SU-DHL-6 (cell line): Measurements from ENCODE around the gene DACH1.

ENCODE experiments used
- EZH2phosphoT487 ChIP-seq: fragments of 200-600 bp; sonication (generic), shearing (Covaris generic); conservative IDR thresholded peaks from 2 replicates; pipeline ENCODE4 v1.6.1; 2018; ENCODE audit warnings: mild to moderate bottlenecking, antibody characterized with exemption, low read length, moderate library complexity, mixed read lengths
- TF ChIP-seq, protein P1 (sequence below): fragments of 200-600 bp; sonication (generic); IDR thresholded peaks from one replicate; pipeline ENCODE4 v1.5.1; 2017; ENCODE audit warnings: antibody characterized with exemption, mild to moderate bottlenecking, low read length, moderate library complexity; ENCODE audit not compliant: insufficient read depth, poor library complexity, severe bottlenecking

DNA sequence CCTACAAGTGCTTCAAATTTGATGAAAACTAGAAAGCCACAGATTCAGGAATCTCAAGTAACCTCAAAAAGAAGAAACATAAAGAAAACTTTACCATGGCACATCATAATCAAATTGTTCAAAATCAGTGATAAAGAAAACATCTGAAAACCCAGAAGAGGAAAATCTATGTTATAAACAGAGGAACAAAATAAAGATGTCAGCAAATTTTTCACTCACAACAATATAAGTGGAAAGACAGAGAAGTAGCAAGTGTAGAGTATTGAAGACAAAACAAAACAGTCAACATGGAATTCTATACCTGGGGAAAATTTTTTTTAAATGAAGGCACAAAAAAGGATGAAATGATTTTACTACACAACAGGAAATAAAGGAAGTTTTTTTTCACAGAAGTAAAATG, 470.9 kb downstream of the DACH1 start:
- TF ChIP-seq, protein P1, sequence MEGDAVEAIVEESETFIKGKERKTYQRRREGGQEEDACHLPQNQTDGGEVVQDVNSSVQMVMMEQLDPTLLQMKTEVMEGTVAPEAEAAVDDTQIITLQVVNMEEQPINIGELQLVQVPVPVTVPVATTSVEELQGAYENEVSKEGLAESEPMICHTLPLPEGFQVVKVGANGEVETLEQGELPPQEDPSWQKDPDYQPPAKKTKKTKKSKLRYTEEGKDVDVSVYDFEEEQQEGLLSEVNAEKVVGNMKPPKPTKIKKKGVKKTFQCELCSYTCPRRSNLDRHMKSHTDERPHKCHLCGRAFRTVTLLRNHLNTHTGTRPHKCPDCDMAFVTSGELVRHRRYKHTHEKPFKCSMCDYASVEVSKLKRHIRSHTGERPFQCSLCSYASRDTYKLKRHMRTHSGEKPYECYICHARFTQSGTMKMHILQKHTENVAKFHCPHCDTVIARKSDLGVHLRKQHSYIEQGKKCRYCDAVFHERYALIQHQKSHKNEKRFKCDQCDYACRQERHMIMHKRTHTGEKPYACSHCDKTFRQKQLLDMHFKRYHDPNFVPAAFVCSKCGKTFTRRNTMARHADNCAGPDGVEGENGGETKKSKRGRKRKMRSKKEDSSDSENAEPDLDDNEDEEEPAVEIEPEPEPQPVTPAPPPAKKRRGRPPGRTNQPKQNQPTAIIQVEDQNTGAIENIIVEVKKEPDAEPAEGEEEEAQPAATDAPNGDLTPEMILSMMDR: no peak
- no peak for TF ChIP-seq EZH2phosphoT487
